ENCODE results near the gene UNG. TPM values are rescaled to one million over a fixed set of nuclear protein-coding genes. Genes with fewer than 3 reads are reported as not detected.

UNG gene
- total and polyA plus RNA-seq, 5 donors from 2014 or later = 8.9 to 42.2 (median 33.0) TPM

GRCh38 chr12:109100741-109101140, 3.3 kb downstream of the UNG start:
- H3K27me3 Mint-ChIP-seq = no peaks in the 10 kb centered on the region
- H3K4me1 Mint-ChIP-seq = peaks cover 5 to 37% (median 20%) of the 10 kb centered on the region in 4 donors
- H3K9me3 Mint-ChIP-seq = no peaks in the 10 kb centered on the region
- Histone ChIP-seq H3K27ac (ENCODE audit: insufficient read depth, low read length, poor library complexity, severe bottlenecking) (no peak overlapping the region), H3K27me3 (ENCODE audit: control insufficient read depth, insufficient read depth, low read length) (no peaks in the 10 kb centered on the region), H3K4me3 (ENCODE audit: low read depth, low read length) (no peak overlapping the region), H3K9me3 (ENCODE audit: control insufficient read depth in 2 of 2, low read length in 2 of 2) (no peaks in the 10 kb centered on the region), H3K4me1 (ENCODE audit: control insufficient read depth, insufficient read depth, low read length, poor library complexity, severe bottlenecking) (peaks cover 28% of the 10 kb centered on the region), H3K36me3 (ENCODE audit: control insufficient read depth, insufficient read depth, low read length) (peaks cover 38% of the 10 kb centered on the region)
- peak overlapping the region in 1 of 4 donors; percentile 94 for H3K4me3 Mint-ChIP-seq
- H3K27ac Mint-ChIP-seq = peak overlapping the region; percentile 11 to 83 (median 52)
- ATAC-seq (ENCODE audit: low read depth in 2 of 2) = no peak
- no peak for DNase-seq
- peaks cover 21% of the 10 kb centered on the region for H3K36me3 Mint-ChIP-seq

- H3K9me3 Mint-ChIP-seq = no peaks in the 10 kb centered on the region
- H3K4me3 Mint-ChIP-seq = peak overlapping the region in 2 of 4 donors; percentile 36 to 62
- H3K36me3 Mint-ChIP-seq = peaks cover 26% of the 10 kb centered on the region
- Histone ChIP-seq H3K9me3 (ENCODE audit: control insufficient read depth in 2 of 2, low read length in 2 of 2) (no peaks in the 10 kb centered on the region), H3K27me3 (ENCODE audit: control insufficient read depth, insufficient read depth, low read length) (no peaks in the 10 kb centered on the region), H3K4me1 (ENCODE audit: control insufficient read depth, insufficient read depth, low read length, poor library complexity, severe bottlenecking) (peaks cover 23% of the 10 kb centered on the region), H3K36me3 (ENCODE audit: control insufficient read depth, insufficient read depth, low read length) (peaks cover 43% of the 10 kb centered on the region), H3K4me3 (ENCODE audit: low read depth, low read length) (no peak overlapping the region), H3K27ac (ENCODE audit: insufficient read depth, low read length, poor library complexity, severe bottlenecking) (no peak overlapping the region)
- H3K27ac Mint-ChIP-seq = no peak overlapping the region
- H3K27me3 Mint-ChIP-seq = no peaks in the 10 kb centered on the region
- DNase-seq (no peak), ATAC-seq (ENCODE audit: low read depth in 2 of 2) (no peak)
- peaks cover 5 to 35% (median 20%) of the 10 kb centered on the region in 4 donors for H3K4me1 Mint-ChIP-seq
Measured at GRCh38 chr12:109102491-109102890, 5.1 kb downstream of the UNG start.

- no peak overlapping the region for H3K4me3 ChIP-seq (ENCODE audit: low read depth, low read length)
- no peak for ATAC-seq (ENCODE audit: low read depth in 2 of 2)
- Mint-ChIP-seq H3K27me3 (no peaks in the 10 kb centered on the region), H3K4me1 (peaks cover 0 to 12% (median 4%) of the 10 kb centered on the region in 4 donors), H3K4me3 (no peak overlapping the region), H3K36me3 (peaks cover 31% of the 10 kb centered on the region), H3K9me3 (no peaks in the 10 kb centered on the region), H3K27ac (no peak overlapping the region)
- H3K27me3 ChIP-seq (ENCODE audit: control insufficient read depth, insufficient read depth, low read length) = no peaks in the 10 kb centered on the region
- no peaks in the 10 kb centered on the region for H3K9me3 ChIP-seq (ENCODE audit: control insufficient read depth in 2 of 2, low read length in 2 of 2)
- peaks cover 43% of the 10 kb centered on the region for H3K36me3 ChIP-seq (ENCODE audit: control insufficient read depth, insufficient read depth, low read length)
- H3K4me1 ChIP-seq (ENCODE audit: control insufficient read depth, insufficient read depth, low read length, poor library complexity, severe bottlenecking) = peaks cover 4% of the 10 kb centered on the region
- no peak overlapping the region for H3K27ac ChIP-seq (ENCODE audit: insufficient read depth, low read length, poor library complexity, severe bottlenecking)
- DNase-seq = no peak
Measured at GRCh38 chr12:109105176-109105575, 7.8 kb downstream of the UNG start.

- Histone ChIP-seq H3K4me3 (ENCODE audit: low read depth, low read length) (no peak overlapping the region), H3K27ac (ENCODE audit: insufficient read depth, low read length, poor library complexity, severe bottlenecking) (peak overlapping the region; percentile 79), H3K27me3 (ENCODE audit: control insufficient read depth, insufficient read depth, low read length) (no peaks in the 10 kb centered on the region), H3K9me3 (ENCODE audit: control insufficient read depth in 2 of 2, low read length in 2 of 2) (no peaks in the 10 kb centered on the region), H3K4me1 (ENCODE audit: control insufficient read depth, insufficient read depth, low read length, poor library complexity, severe bottlenecking) (peaks cover 12% of the 10 kb centered on the region), H3K36me3 (ENCODE audit: control insufficient read depth, insufficient read depth, low read length) (peaks cover 15% of the 10 kb centered on the region)
- Mint-ChIP-seq H3K4me3 (peak overlapping the region; percentile 68 to 92 (median 84)), H3K27ac (peak overlapping the region in 2 of 3 donors; percentile 79 to 88), H3K27me3 (no peaks in the 10 kb centered on the region), H3K36me3 (peaks cover 16% of the 10 kb centered on the region), H3K4me1 (peaks cover 0 to 27% (median 15%) of the 10 kb centered on the region in 4 donors), H3K9me3 (no peaks in the 10 kb centered on the region)
- DNase-seq (no peak), ATAC-seq (ENCODE audit: low read depth in 2 of 2) (no peak)
Measured at GRCh38 chr12:109109746-109110350, 12.5 kb downstream of the UNG start.

- H3K27ac ChIP-seq (ENCODE audit: insufficient read depth, low read length, poor library complexity, severe bottlenecking) = peak overlapping the region; percentile 79
- H3K27me3 ChIP-seq (ENCODE audit: control insufficient read depth, insufficient read depth, low read length) = no peaks in the 10 kb centered on the region
Measured at GRCh38 chr12:109110988-109111495, 13.6 kb downstream of the UNG start.

GRCh38 chr12:109112720-109113465, 15.5 kb downstream of the UNG start:
- no peaks in the 10 kb centered on the region for H3K9me3 ChIP-seq (ENCODE audit: control insufficient read depth in 2 of 2, low read length in 2 of 2)
- peaks cover 6% of the 10 kb centered on the region for H3K36me3 Mint-ChIP-seq
- no peaks in the 10 kb centered on the region for H3K27me3 Mint-ChIP-seq
- H3K4me1 Mint-ChIP-seq = peaks cover 0 to 36% (median 21%) of the 10 kb centered on the region in 4 donors
- DNase-seq = no peak
- peaks cover 12% of the 10 kb centered on the region for H3K4me1 ChIP-seq (ENCODE audit: control insufficient read depth, insufficient read depth, low read length, poor library complexity, severe bottlenecking)
- H3K36me3 ChIP-seq (ENCODE audit: control insufficient read depth, insufficient read depth, low read length) = no peaks in the 10 kb centered on the region
- H3K27ac Mint-ChIP-seq = no peak overlapping the region
- H3K4me3 ChIP-seq (ENCODE audit: low read depth, low read length) = no peak overlapping the region
- no peak overlapping the region for H3K27ac ChIP-seq (ENCODE audit: insufficient read depth, low read length, poor library complexity, severe bottlenecking)
- H3K4me3 Mint-ChIP-seq = peak overlapping the region in 1 of 4 donors; percentile 69
- no peaks in the 10 kb centered on the region for H3K27me3 ChIP-seq (ENCODE audit: control insufficient read depth, insufficient read depth, low read length)
- H3K9me3 Mint-ChIP-seq = no peaks in the 10 kb centered on the region
- ATAC-seq (ENCODE audit: low read depth in 2 of 2) = no peak

More at GRCh38 chr12:109110988-109111495, 13.6 kb downstream of the UNG start:
- H3K4me1 ChIP-seq (ENCODE audit: control insufficient read depth, insufficient read depth, low read length, poor library complexity, severe bottlenecking) = peaks cover 12% of the 10 kb centered on the region
- H3K36me3 Mint-ChIP-seq = peaks cover 10% of the 10 kb centered on the region
- H3K9me3 Mint-ChIP-seq = no peaks in the 10 kb centered on the region
- DNase-seq = peak; percentile 41 to 69 (median 50)
- peaks cover 0 to 36% (median 21%) of the 10 kb centered on the region in 4 donors for H3K4me1 Mint-ChIP-seq
- H3K9me3 ChIP-seq (ENCODE audit: control insufficient read depth in 2 of 2, low read length in 2 of 2) = no peaks in the 10 kb centered on the region
- H3K27me3 Mint-ChIP-seq = no peaks in the 10 kb centered on the region
- peak overlapping the region in 2 of 3 donors; percentile 79 to 88 for H3K27ac Mint-ChIP-seq
- peak overlapping the region; percentile 68 to 92 (median 88) for H3K4me3 Mint-ChIP-seq
- peak overlapping the region; percentile 86 for H3K4me3 ChIP-seq (ENCODE audit: low read depth, low read length)
- H3K36me3 ChIP-seq (ENCODE audit: control insufficient read depth, insufficient read depth, low read length) = peaks cover 3% of the 10 kb centered on the region
- ATAC-seq (ENCODE audit: low read depth in 2 of 2) = peak; percentile 81 to 83

GRCh38 chr12:109113661-109114321, 16.4 kb downstream of the UNG start:
- Histone ChIP-seq H3K4me3 (ENCODE audit: low read depth, low read length) (no peak overlapping the region), H3K27me3 (ENCODE audit: control insufficient read depth, insufficient read depth, low read length) (no peaks in the 10 kb centered on the region), H3K4me1 (ENCODE audit: control insufficient read depth, insufficient read depth, low read length, poor library complexity, severe bottlenecking) (peaks cover 12% of the 10 kb centered on the region), H3K9me3 (ENCODE audit: control insufficient read depth in 2 of 2, low read length in 2 of 2) (no peaks in the 10 kb centered on the region), H3K36me3 (ENCODE audit: control insufficient read depth, insufficient read depth, low read length) (no peaks in the 10 kb centered on the region), H3K27ac (ENCODE audit: insufficient read depth, low read length, poor library complexity, severe bottlenecking) (no peak overlapping the region)
- DNase-seq (no peak), ATAC-seq (ENCODE audit: low read depth in 2 of 2) (no peak)
- Mint-ChIP-seq H3K4me1 (peaks cover 0 to 36% (median 23%) of the 10 kb centered on the region in 4 donors), H3K27ac (peak overlapping the region in 1 of 3 donors; percentile 35), H3K9me3 (no peaks in the 10 kb centered on the region), H3K27me3 (no peaks in the 10 kb centered on the region), H3K36me3 (peaks cover 5% of the 10 kb centered on the region), H3K4me3 (peak overlapping the region in 3 of 4 donors; percentile 13 to 41 (median 36))
